Measurements from ENCODE around the gene HOXD8.

Gene HOXD8

DNA sequence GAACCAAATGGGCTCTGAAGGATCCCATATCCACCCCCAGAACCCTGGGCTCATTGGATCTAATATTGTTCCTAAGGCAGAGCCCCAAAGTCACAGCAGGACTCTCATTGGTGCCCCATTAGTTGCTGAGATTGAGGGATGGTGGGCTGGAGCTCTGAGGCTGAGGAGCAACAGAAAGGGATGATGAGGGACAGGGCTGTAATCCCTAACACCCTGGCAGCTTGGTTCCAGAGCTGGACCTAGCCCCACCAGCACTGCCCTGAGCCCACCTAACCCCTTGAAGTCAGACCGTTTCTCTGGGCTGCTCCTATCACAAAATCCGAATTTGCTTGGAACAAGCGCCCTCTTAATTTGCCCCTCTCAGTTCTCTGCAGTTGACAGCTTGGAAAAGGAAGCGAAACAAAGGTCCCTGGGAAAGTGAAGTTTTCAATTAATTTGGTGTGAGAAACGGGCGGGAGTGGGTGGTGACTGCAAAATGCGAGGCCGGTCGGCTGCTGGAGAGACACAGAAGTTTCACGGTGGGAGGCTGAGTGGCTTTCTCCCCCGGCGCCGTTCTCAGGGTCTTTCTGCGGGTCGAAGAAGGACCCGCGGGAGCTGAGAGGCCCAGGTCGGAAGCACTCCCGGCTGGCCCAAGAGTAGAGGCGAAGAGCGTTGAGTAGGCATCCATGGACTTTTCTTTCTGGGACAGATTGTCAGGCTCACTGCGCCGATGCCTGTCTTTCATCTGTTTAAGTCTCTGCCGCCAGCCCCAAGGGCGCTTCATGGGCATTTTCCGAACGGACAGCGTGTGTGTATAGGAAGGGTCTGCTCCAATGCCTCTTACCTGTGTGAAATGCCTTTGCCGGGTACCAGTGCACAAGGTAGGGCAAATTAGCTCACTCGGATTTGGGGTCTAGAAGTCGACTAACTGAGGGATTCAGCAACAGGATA lies 37.9 kb upstream of the HOXD8 start:
- DNase-seq: no peak

DNA sequence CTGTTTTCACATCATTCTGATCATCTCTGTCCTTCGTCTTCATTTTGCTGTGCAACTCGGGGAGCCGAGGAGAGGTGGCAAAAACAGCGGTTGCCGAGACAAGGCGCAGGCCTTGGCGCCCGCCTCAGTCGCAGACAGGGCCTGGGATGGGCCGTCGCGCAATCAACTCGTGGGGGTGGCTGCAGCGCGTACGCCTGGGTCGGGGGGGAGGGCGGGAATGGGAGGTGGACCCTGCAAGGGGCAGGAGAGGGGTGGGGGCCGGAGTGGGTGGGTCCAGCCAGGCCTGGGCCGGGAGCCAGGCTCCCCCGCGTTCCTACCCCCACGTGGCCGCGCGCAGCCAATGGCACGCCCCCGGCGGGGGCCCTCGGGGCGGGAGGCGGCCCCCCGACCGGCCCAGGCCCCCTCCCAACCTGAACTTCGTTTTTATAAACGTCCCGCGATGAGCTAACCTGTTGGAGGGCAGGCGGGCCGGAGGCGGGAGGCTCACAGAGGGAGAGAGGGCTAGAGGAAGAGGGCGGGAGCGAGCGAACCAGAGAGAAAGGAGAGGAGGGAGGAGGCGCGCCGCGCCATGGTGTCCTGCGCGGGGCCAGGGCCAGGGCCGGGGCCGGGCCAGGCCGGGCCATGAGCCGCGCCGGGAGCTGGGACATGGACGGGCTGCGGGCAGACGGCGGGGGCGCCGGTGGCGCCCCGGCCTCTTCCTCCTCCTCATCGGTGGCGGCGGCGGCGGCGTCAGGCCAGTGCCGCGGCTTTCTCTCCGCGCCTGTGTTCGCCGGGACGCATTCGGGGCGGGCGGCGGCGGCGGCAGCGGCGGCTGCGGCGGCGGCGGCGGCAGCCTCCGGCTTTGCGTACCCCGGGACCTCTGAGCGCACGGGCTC lies 37.0 kb upstream of the HOXD8 start, which contains the start of gene HOXD13:
HOXD13 (plus strand) TSS at position 452 of the 875 bp plus-strand sequence; CDS start at position 622, 170 bp downstream.
- no peak for DNase-seq

GRCh38 chr2:176093145-176093897 lies 36.2 kb upstream of the HOXD8 start:
- no peak for DNase-seq

GRCh38 chr2:176093898-176094249 lies 35.6 kb upstream of the HOXD8 start:
- no peak for DNase-seq

GRCh38 chr2:176094349-176094748 lies 35.2 kb upstream of the HOXD8 start:
- no peak for DNase-seq

GRCh38 chr2:176095421-176095820 lies 34.1 kb upstream of the HOXD8 start:
- no peak for DNase-seq

DNA sequence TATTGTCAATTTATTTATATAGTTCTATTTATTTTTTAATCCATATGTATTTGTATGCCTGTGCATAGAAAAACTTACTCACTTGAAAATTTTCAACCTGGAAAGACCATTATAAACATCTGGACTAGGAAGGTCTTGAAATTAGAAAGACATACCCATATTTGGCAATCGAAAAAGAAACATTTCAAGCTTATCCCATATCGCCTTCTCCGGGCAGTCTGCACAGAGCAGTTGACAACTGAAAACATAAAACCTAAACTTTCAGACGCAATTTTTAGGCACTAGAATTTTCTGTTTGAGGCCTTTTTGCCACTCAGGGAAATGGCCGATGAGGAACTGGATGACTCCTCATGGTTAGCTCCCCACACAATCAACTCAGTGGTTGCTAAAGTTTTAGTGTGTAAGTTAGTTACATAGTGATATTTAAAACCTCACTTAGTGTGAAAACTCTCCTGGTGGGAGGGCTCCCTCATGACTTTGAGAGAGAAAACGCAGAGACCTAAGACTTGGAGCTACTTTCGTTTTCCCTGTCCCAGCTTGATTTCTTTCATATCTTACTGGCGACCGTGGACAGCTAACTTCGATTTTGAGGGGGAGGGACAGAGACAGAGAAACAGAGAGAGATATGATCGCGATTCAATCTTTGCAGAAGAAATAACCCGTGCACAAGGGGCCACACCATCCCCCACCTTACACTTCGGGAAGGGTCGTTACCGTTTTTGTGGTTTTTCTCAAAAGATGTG lies 33.1 kb upstream of the HOXD8 start:
- DNase-seq: no peak

DNA sequence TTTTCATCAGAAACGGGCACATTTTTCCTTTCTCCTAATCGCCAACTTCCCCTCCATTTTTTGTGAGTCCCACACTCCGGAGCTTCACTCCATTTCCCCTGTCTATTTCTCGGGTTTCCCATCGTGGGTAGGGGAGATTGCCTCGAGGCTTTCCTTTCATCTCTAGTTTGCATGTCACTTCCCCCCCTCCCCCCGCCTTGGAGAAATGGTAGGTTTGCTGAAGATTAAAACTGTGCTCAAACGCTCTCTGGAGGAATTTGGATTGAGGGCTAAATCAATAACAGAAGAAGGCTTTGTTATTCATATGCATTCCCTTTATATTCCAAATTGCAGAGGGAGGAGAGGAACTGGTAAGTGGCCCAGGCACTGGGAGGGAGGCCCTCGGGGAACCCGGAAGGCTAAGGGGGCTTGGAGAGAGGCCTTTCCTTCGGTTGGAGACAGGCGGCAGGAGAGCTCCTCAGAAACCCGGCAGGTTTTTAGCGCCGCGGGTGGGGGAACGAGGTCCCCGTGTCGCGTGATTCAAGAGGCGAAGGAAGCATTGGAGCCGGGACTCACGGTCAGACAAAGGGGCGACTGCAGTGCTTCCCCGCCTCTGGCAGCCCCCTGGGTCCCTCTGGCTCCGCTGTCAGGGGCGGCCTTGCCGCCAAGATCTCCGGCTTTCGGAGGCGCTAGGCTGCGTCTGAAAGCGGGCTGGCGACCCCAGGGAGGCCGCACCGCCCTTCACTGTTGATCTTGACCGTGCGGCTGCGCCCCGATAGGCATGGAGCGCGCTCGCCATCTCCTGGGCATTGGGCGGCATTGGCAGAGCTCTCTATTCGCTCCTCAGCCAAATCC lies 32.3 kb upstream of the HOXD8 start:
- DNase-seq: peak; percentile 36 to 50

DNA sequence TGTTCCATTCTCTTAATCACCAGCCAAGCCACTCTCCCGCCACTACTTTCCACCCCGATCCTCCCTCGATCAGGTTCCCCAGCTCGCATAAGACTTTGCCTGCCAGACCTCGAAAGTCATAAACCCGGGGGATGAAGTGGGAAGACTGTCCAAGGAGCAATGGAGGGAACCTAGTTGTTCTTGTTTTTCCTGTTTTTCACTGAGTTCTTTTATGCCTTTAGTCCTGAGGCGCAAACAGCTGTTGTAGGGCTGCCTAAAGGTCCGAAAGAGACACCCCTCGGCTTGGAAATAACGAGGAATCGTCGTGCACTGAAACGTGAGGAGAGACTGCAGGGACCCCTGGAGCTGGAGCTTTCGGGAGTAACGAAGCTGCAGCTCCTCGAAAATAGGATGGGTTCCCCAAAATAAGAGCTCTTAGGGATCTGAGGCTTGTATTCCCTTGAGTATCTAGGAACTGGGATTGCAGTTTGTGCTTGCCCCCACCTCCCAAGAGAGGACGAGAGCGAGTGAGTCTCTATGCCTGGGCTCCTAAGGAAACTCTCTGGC lies 31.6 kb upstream of the HOXD8 start:
- no peak for DNase-seq

- DNase-seq: no peak
Observed at GRCh38 chr2:176098366-176099158, 30.9 kb upstream of the HOXD8 start.

- DNase-seq: no peak
Observed at GRCh38 chr2:176099159-176099727, 30.3 kb upstream of the HOXD8 start.

DNA sequence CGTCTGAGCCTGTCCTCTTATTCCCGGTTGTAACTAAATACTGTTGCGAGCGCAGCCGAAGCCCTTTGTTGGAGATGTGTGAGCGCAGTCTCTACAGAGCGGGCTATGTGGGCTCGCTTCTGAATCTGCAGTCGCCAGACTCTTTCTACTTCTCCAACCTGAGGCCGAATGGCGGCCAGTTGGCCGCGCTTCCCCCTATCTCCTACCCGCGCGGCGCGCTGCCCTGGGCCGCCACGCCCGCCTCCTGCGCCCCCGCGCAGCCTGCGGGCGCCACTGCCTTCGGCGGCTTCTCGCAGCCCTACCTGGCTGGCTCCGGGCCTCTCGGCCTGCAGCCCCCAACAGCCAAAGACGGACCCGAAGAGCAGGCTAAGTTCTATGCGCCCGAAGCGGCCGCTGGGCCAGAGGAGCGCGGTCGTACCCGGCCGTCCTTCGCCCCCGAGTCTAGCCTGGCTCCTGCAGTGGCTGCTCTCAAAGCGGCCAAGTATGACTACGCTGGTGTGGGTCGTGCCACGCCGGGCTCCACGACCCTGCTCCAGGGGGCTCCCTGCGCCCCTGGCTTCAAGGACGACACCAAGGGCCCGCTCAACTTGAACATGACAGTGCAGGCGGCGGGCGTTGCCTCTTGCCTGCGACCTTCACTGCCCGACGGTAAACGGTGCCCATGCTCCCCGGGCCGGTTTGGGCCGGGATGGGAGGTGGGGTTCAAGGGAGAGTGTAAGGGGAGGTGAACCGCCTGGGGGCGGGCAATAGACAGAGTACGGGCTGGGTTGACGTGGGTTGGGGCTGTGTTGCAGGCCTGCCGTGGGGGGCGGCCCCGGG lies 29.6 kb upstream of the HOXD8 start, which contains the start of gene HOXD12:
HOXD12 (plus strand) TSS at position 68 of the 819 bp plus-strand sequence; CDS start at position 75, 7 bp downstream.
- DNase-seq: no peak

GRCh38 chr2:176100547-176101140 lies 28.9 kb upstream of the HOXD8 start:
- no peak for DNase-seq

DNA sequence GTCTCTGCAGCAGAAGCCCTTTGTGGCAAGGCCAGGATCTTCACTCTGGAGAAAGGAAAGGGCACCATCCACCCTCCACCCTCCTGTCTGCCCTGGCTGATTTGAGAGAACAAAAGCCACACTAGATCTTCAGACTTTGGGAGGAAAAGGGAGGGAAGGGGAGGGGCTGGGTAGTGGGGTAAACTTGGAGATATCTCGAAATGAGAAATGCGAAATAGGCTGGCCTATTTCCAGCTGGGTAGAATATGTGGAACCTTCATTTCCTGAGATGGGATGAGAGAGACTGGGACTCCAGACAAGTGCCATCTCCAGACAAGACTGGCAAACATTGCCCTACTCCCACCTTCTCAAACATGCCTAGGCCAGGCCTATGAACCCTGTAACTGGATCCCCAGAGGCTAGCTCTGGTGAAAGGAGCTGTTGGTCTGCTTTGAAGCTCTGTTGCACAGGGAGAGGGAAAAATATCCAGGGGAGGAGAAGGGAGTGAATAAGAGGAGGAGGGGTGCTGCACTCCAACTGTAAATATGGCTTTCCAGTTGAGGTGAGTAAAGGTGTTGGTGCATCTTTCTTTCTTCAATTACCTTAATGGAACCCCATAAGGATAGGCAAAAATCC lies 28.2 kb upstream of the HOXD8 start:
- DNase-seq: no peak

DNA sequence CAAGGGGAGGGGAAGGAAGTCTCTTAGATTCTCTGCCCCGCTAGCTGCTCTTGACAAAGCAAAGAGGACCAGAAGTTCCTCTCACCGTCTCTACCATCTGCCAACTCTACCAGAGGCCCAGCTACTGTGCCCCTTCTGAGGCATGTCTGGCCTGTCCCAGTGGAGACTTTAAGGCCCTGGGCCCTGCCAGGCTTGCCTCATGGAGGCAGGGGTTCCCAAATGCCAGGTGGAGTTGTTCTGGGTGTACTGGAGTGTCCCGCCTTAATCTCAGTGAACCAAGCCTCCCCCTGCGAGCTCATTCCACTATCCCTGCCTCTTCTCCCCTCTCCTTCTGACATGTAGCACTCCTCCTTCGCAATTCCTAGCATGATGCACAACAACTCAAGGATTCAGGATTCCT lies 27.7 kb upstream of the HOXD8 start:
- no peak for DNase-seq

GRCh38 chr2:176102309-176102866 lies 27.1 kb upstream of the HOXD8 start:
- DNase-seq: no peak

- DNase-seq: no peak
Observed at GRCh38 chr2:176103194-176103593, 26.3 kb upstream of the HOXD8 start.
